ENCODE data around the gene TNFRSF9. TPM values are rescaled to one million over a fixed set of nuclear protein-coding genes. Genes with fewer than 3 reads are reported as not detected.

TNFRSF9 gene
- total and polyA plus RNA-seq, 2 experiments from 2014 or later: not detected

GRCh38 chr1:7912145-7912544, 28.5 kb downstream of the TNFRSF9 start:
- Histone ChIP-seq H3K9me3 (ENCODE audit: low read depth) (no peaks in the 10 kb centered on the region), H3K4me3 (no peak overlapping the region), H3K4me1 (ENCODE audit: low read depth) (no peaks in the 10 kb centered on the region), H3K36me3 (no peaks in the 10 kb centered on the region), H3K27me3 (no peaks in the 10 kb centered on the region), H3K27ac (no peak overlapping the region)
- no peak for DNase-seq (ENCODE audit: low read depth in 1 of 2, low spot score in 1 of 2)
- TF ChIP-seq, protein P1, sequence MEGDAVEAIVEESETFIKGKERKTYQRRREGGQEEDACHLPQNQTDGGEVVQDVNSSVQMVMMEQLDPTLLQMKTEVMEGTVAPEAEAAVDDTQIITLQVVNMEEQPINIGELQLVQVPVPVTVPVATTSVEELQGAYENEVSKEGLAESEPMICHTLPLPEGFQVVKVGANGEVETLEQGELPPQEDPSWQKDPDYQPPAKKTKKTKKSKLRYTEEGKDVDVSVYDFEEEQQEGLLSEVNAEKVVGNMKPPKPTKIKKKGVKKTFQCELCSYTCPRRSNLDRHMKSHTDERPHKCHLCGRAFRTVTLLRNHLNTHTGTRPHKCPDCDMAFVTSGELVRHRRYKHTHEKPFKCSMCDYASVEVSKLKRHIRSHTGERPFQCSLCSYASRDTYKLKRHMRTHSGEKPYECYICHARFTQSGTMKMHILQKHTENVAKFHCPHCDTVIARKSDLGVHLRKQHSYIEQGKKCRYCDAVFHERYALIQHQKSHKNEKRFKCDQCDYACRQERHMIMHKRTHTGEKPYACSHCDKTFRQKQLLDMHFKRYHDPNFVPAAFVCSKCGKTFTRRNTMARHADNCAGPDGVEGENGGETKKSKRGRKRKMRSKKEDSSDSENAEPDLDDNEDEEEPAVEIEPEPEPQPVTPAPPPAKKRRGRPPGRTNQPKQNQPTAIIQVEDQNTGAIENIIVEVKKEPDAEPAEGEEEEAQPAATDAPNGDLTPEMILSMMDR (IDR thresholded peaks at IDR 0.05; ENCODE audit: low read depth, low read length): no peak

DNA sequence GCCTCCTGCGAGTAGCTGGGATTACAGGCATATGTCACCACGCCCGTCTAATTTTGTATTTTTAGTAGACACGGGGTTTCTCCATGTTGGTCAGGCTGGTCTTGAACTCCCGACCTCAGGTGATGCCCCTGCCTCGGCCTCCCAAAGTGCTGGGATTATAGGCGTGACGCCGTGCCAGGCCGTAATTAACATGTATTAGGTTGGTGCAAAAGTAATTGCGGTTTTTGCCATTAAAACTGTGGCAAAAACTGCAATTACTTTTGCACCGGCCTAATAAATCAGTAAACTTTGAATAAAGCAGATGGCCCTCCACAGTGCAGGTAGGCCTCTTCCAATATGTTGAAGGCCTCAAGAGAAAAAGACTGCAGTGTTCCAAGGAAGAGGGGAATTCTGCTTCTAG, 35.4 kb downstream of the TNFRSF9 start:
- Histone ChIP-seq H3K27ac (no peak overlapping the region), H3K4me3 (no peak overlapping the region), H3K27me3 (no peaks in the 10 kb centered on the region), H3K4me1 (ENCODE audit: low read depth) (no peaks in the 10 kb centered on the region), H3K36me3 (no peaks in the 10 kb centered on the region), H3K9me3 (ENCODE audit: low read depth) (no peaks in the 10 kb centered on the region)
- TF ChIP-seq, protein P1 (IDR thresholded peaks at IDR 0.05; ENCODE audit: low read depth, low read length): no peak
- no peak for DNase-seq (ENCODE audit: low read depth in 1 of 2, low spot score in 1 of 2)

GRCh38 chr1:7902478-7903085, 38.1 kb downstream of the TNFRSF9 start:
- H3K27ac ChIP-seq: no peak overlapping the region
- no peak overlapping the region for H3K4me3 ChIP-seq
- TF ChIP-seq, protein P1 (IDR thresholded peaks at IDR 0.05; ENCODE audit: low read depth, low read length): peak; percentile 69
- no peaks in the 10 kb centered on the region for H3K36me3 ChIP-seq
- H3K4me1 ChIP-seq (ENCODE audit: low read depth): no peaks in the 10 kb centered on the region
- H3K9me3 ChIP-seq (ENCODE audit: low read depth): no peaks in the 10 kb centered on the region
- peak; percentile 75 to 88 for DNase-seq (ENCODE audit: low read depth in 1 of 2, low spot score in 1 of 2)
- H3K27me3 ChIP-seq: no peaks in the 10 kb centered on the region

DNA sequence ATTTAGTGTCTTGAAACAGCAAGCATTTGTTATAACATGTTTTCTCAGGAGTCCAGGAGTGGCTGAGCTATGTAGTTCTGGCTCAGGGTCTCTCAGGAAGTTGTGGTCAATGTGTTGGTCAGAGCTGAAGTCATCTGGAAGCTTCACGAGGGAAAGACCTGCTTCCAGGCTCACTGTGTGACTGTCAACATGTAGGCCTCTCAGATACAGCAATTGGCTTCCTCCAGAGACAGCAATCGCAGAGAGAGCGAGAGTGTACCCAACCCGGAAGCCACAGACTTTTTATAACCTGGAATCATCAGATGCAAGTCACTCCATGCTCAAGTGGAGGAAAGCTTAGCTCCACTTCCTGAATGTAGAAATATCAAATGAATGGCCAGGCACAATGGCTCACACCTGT, 40.9 kb downstream of the TNFRSF9 start:
- H3K9me3 ChIP-seq (ENCODE audit: low read depth): no peaks in the 10 kb centered on the region
- no peaks in the 10 kb centered on the region for H3K36me3 ChIP-seq
- H3K27ac ChIP-seq: no peak overlapping the region
- H3K27me3 ChIP-seq: no peaks in the 10 kb centered on the region
- TF ChIP-seq, protein P1 (IDR thresholded peaks at IDR 0.05; ENCODE audit: low read depth, low read length): no peak
- peak in 1 of 2 donors; percentile 53 for DNase-seq (ENCODE audit: low read depth in 1 of 2, low spot score in 1 of 2)
- no peaks in the 10 kb centered on the region for H3K4me1 ChIP-seq (ENCODE audit: low read depth)
- H3K4me3 ChIP-seq: no peak overlapping the region

GRCh38 chr1:7898962-7899361, 41.7 kb downstream of the TNFRSF9 start:
- no peaks in the 10 kb centered on the region for H3K27me3 ChIP-seq
- DNase-seq (ENCODE audit: low read depth in 1 of 2, low spot score in 1 of 2): no peak
- no peak overlapping the region for H3K27ac ChIP-seq
- H3K4me1 ChIP-seq (ENCODE audit: low read depth): no peaks in the 10 kb centered on the region
- H3K9me3 ChIP-seq (ENCODE audit: low read depth): no peaks in the 10 kb centered on the region
- H3K4me3 ChIP-seq: no peak overlapping the region
- TF ChIP-seq, protein P1 (IDR thresholded peaks at IDR 0.05; ENCODE audit: low read depth, low read length): no peak
- H3K36me3 ChIP-seq: no peaks in the 10 kb centered on the region
